Measurements from ENCODE around the gene PBX1. TPM values are rescaled to one million over a fixed set of nuclear protein-coding genes. Genes with fewer than 3 reads are reported as not detected.
A peak's percentile ranks its signal among the peaks of the same experiment; 100 is the strongest.

The PBX1 gene
- total and polyA plus RNA-seq, 7 donors, result 6.7 to 168 (median 118) TPM

- H3K27ac ChIP-seq, result no peak overlapping the region
- 87 to 94% methylated on average over 6 of the region's 6 CpGs for WGBS, 2 donors
- DNase-seq, result no peak
Observed at GRCh38 chr1:164682570-164682969, 123.6 kb downstream of the PBX1 start.

GRCh38 chr1:164683235-164683634 lies 124.3 kb downstream of the PBX1 start:
- H3K36me3 ChIP-seq, result peaks cover 0 to 11% (median 1%) of the 10 kb centered on the region in 4 donors
- H3K27me3 ChIP-seq, result no peaks in the 10 kb centered on the region
- no peaks in the 10 kb centered on the region for H3K9me3 ChIP-seq
- H3K4me3 ChIP-seq, result no peak overlapping the region
- TF ChIP-seq EP300 (IDR thresholded peaks at IDR 0.05) (no peak), POLR2AphosphoS5 (IDR thresholded peaks at IDR 0.05) (peak in 2 of 4 donors; percentile 26 to 56)
- 19 to 63% methylated on average over 3 of the region's 3 CpGs for WGBS, 2 donors
- no peak for DNase-seq
- no peak overlapping the region for H3K27ac ChIP-seq
- intact Hi-C loops (cut with DNase I), result no loop called here
- peaks cover 0 to 43% (median 15%) of the 10 kb centered on the region in 4 donors for H3K4me1 ChIP-seq

More at GRCh38 chr1:164682570-164682969, 123.6 kb downstream of the PBX1 start:
- intact Hi-C loops (cut with DNase I), result no loop called here
- peaks cover 0 to 11% (median 1%) of the 10 kb centered on the region in 4 donors for H3K36me3 ChIP-seq
- TF ChIP-seq POLR2AphosphoS5 (IDR thresholded peaks at IDR 0.05) (no peak), POLR2A (IDR thresholded peaks at IDR 0.05) (no peak), CTCF (IDR thresholded peaks at IDR 0.05) (no peak), EP300 (IDR thresholded peaks at IDR 0.05) (no peak)
- H3K4me3 ChIP-seq, result no peak overlapping the region
- no peaks in the 10 kb centered on the region for H3K27me3 ChIP-seq
- no peaks in the 10 kb centered on the region for H3K9me3 ChIP-seq
- peaks cover 0 to 50% (median 18%) of the 10 kb centered on the region in 4 donors for H3K4me1 ChIP-seq

GRCh38 chr1:164685266-164686035 lies 126.5 kb downstream of the PBX1 start:
- Histone ChIP-seq H3K27ac (no peak overlapping the region), H3K36me3 (peaks cover 0 to 6% (median 0%) of the 10 kb centered on the region in 4 donors), H3K4me1 (peaks cover 0 to 59% (median 29%) of the 10 kb centered on the region in 4 donors), H3K4me3 (no peak overlapping the region), H3K27me3 (no peaks in the 10 kb centered on the region), H3K9me3 (no peaks in the 10 kb centered on the region)
- TF ChIP-seq POLR2AphosphoS5 (IDR thresholded peaks at IDR 0.05), result no peak
- no peak for TF ChIP-seq CTCF (IDR thresholded peaks at IDR 0.05)
- TF ChIP-seq EP300 (IDR thresholded peaks at IDR 0.05), result no peak
- TF ChIP-seq POLR2A (IDR thresholded peaks at IDR 0.05), result no peak
- WGBS, 2 donors, result 57 to 69% methylated on average over 3 of the region's 3 CpGs
- no peak for DNase-seq
- intact Hi-C loops (cut with DNase I), result no loop called here

GRCh38 chr1:164687777-164688176 lies 128.8 kb downstream of the PBX1 start:
- Histone ChIP-seq H3K4me3 (no peak overlapping the region), H3K9me3 (no peaks in the 10 kb centered on the region), H3K27ac (no peak overlapping the region), H3K36me3 (no peaks in the 10 kb centered on the region), H3K4me1 (peaks cover 0 to 49% (median 30%) of the 10 kb centered on the region in 4 donors), H3K27me3 (no peaks in the 10 kb centered on the region)
- WGBS, 2 donors, result 90% methylated on average over 4 of the region's 4 CpGs
- intact Hi-C loops (cut with DNase I), result no loop called here
- TF ChIP-seq EP300 (IDR thresholded peaks at IDR 0.05), result no peak
- no peak for TF ChIP-seq POLR2A (IDR thresholded peaks at IDR 0.05)
- no peak for TF ChIP-seq POLR2AphosphoS5 (IDR thresholded peaks at IDR 0.05)
- no peak for TF ChIP-seq CTCF (IDR thresholded peaks at IDR 0.05)
- no peak for DNase-seq

- H3K27me3 ChIP-seq, result no peaks in the 10 kb centered on the region
- H3K36me3 ChIP-seq, result no peaks in the 10 kb centered on the region
- no peak for DNase-seq
- H3K27ac ChIP-seq, result peak overlapping the region in 1 of 4 donors; percentile 66
- peaks cover 0 to 43% (median 28%) of the 10 kb centered on the region in 4 donors for H3K4me1 ChIP-seq
- no peak overlapping the region for H3K4me3 ChIP-seq
- WGBS, 2 donors, result 93 to 96% methylated on average over 11 of the region's 11 CpGs
- intact Hi-C loops (cut with DNase I), result no loop called here
- TF ChIP-seq CTCF (IDR thresholded peaks at IDR 0.05), result no peak
- no peak for TF ChIP-seq POLR2A (IDR thresholded peaks at IDR 0.05)
- no peak for TF ChIP-seq POLR2AphosphoS5 (IDR thresholded peaks at IDR 0.05)
- no peak for TF ChIP-seq EP300 (IDR thresholded peaks at IDR 0.05)
- H3K9me3 ChIP-seq, result no peaks in the 10 kb centered on the region
Observed at GRCh38 chr1:164688791-164689190, 129.8 kb downstream of the PBX1 start.

All from sigmoid colon (tissue), 7 donors.